DOHH2 (cell line): ENCODE results near the gene GRK4.

Experiments
- H3F3A ChIP-seq: fragments of 200-600 bp; sonication (generic), shearing (Covaris generic); 2 replicates; pipeline ENCODE4 v1.6.0; 2016; ENCODE audit warnings: antibody characterized with exemption, mild to moderate bottlenecking; ENCODE audit not compliant: control insufficient read depth, insufficient read depth
- H3K27ac ChIP-seq: fragments of 200-600 bp; sonication (generic); 2 replicates; pipeline ENCODE4 v1.5.1; 2014; ENCODE audit warnings: low read depth, mild to moderate bottlenecking, low read length, moderate library complexity
- H3K27me3 ChIP-seq: fragments of 200-600 bp; sonication (generic); 2 replicates; pipeline ENCODE4 v1.6.1; 2014; ENCODE audit warnings: mild to moderate bottlenecking, low read length, mixed read lengths; ENCODE audit not compliant: control insufficient read depth
- H3K36me3 ChIP-seq: fragments of 200-600 bp; sonication (generic); 2 replicates; pipeline ENCODE4 v1.6.1; 2014; ENCODE audit warnings: mild to moderate bottlenecking, low read length, moderate library complexity, mixed read lengths; ENCODE audit not compliant: control insufficient read depth
- H3K4me1 ChIP-seq: fragments of 200-600 bp; sonication (generic); 2 replicates; pipeline ENCODE4 v1.6.1; 2014; ENCODE audit warnings: mild to moderate bottlenecking, low read length, mixed read lengths; ENCODE audit not compliant: control insufficient read depth
- H3K4me2 ChIP-seq: fragments of 200-600 bp; sonication (generic); 2 replicates; pipeline ENCODE4 v1.6.0; 2014; ENCODE audit warnings: mild to moderate bottlenecking, low read length, moderate library complexity
- H3K4me3 ChIP-seq: fragments of 200-600 bp; sonication (generic); 2 replicates; pipeline ENCODE4 v1.5.1; 2014; ENCODE audit warnings: mild to moderate bottlenecking, low read length, mixed read lengths
- H3K79me2 ChIP-seq: fragments of 200-600 bp; sonication (generic); 2 replicates; pipeline ENCODE4 v1.6.1; 2014; ENCODE audit warnings: mild to moderate bottlenecking, low read length, mixed read lengths; ENCODE audit not compliant: control insufficient read depth
- H3K9me2 ChIP-seq: fragments of 200-600 bp; sonication (generic); replicated peaks from 2 replicates; pipeline ENCODE4 v1.6.1; 2014; ENCODE audit warnings: mild to moderate bottlenecking, low read length, mixed read lengths; ENCODE audit not compliant: control insufficient read depth
- H3K9me3 ChIP-seq: fragments of 200-600 bp; sonication (generic); 2 replicates; pipeline ENCODE4 v1.6.1; 2014; ENCODE audit warnings: antibody characterized with exemption, low read length, mixed read lengths; ENCODE audit not compliant: control insufficient read depth, insufficient read depth
- H4K20me1 ChIP-seq: fragments of 200-600 bp; sonication (generic); 2 replicates; pipeline ENCODE4 v1.6.0; 2014; ENCODE audit warnings: low read depth, mild to moderate bottlenecking, antibody characterized with exemption, low read length, moderate library complexity; ENCODE audit not compliant: control insufficient read depth, insufficient read depth
- EZH2phosphoT487 ChIP-seq: fragments of 200-600 bp; sonication (generic); IDR thresholded peaks from 2 replicates; pipeline ENCODE4 v1.6.1; 2017; ENCODE audit warnings: borderline replicate concordance, mild to moderate bottlenecking, antibody characterized with exemption, low read length, moderate library complexity, mixed read lengths
- TF ChIP-seq, protein P1 (sequence below): fragments of 200-600 bp; sonication (generic); IDR thresholded peaks from one replicate; pipeline ENCODE4 v1.5.1; 2014; ENCODE audit warnings: antibody characterized with exemption, mild to moderate bottlenecking, low read depth, low read length; ENCODE audit not compliant: poor library complexity, severe bottlenecking

GRK4 gene

DNA sequence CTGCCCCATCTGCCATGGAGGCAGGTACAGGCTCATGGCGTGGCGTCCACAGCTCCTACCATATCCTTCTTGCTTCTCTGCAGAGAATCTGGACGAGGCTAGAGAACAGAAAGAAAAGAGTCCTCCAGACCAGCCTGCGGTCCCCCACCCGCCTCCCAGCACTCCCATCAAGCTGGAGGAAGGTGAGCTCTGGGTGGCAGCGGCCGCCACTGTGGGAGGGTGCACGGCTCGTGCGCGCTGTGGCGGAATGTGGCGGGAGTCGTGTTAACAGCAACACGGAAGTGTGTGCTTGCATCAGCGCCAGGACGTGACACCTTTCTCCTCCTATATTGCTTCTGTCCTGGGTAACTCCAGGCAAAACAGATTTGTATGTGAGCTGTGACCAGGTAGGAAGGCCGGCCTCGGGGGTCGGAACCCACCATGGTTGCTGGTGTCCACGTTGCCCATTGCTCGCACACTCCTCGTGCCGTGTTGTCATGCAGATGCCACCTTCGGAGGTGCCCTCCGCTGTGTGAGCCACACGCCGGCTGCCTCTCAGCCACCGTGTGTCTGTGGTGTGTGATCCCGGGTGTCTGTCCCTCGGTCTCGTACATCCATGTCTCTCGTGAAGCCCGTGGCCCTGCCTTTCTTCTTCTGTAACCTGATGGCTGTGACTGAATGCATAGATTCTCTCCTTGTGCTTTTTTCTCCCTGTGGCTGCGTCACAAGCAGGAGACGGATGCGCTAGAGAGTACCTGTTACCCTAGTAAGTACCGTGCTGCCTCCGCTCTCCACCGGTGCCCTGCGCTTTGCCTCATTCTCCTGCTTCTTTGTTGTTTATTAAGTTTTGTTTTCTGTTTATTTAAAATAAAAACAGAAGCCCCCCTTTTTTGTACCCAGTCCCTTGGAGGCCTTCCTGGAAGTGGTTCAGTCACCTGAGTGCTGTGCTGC, 37.2 kb upstream of the GRK4 start:
- no peaks in the 10 kb centered on the region for H3K9me2 ChIP-seq
- H3K27ac ChIP-seq = no peak overlapping the region
- no peak overlapping the region for H3K4me2 ChIP-seq
- TF ChIP-seq EZH2phosphoT487 = no peak
- TF ChIP-seq, protein P1, sequence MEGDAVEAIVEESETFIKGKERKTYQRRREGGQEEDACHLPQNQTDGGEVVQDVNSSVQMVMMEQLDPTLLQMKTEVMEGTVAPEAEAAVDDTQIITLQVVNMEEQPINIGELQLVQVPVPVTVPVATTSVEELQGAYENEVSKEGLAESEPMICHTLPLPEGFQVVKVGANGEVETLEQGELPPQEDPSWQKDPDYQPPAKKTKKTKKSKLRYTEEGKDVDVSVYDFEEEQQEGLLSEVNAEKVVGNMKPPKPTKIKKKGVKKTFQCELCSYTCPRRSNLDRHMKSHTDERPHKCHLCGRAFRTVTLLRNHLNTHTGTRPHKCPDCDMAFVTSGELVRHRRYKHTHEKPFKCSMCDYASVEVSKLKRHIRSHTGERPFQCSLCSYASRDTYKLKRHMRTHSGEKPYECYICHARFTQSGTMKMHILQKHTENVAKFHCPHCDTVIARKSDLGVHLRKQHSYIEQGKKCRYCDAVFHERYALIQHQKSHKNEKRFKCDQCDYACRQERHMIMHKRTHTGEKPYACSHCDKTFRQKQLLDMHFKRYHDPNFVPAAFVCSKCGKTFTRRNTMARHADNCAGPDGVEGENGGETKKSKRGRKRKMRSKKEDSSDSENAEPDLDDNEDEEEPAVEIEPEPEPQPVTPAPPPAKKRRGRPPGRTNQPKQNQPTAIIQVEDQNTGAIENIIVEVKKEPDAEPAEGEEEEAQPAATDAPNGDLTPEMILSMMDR = no peak
- H4K20me1 ChIP-seq = no peaks in the 10 kb centered on the region
- peaks cover 2% of the 10 kb centered on the region; the same call in 1 of the 2 replicates for H3F3A ChIP-seq
- H3K27me3 ChIP-seq = no peaks in the 10 kb centered on the region
- peaks cover 15% of the 10 kb centered on the region for H3K4me1 ChIP-seq
- no peaks in the 10 kb centered on the region for H3K9me3 ChIP-seq
- no peak overlapping the region for H3K4me3 ChIP-seq
- peaks cover 4% of the 10 kb centered on the region for H3K79me2 ChIP-seq
- peaks cover 25% of the 10 kb centered on the region for H3K36me3 ChIP-seq

DNA sequence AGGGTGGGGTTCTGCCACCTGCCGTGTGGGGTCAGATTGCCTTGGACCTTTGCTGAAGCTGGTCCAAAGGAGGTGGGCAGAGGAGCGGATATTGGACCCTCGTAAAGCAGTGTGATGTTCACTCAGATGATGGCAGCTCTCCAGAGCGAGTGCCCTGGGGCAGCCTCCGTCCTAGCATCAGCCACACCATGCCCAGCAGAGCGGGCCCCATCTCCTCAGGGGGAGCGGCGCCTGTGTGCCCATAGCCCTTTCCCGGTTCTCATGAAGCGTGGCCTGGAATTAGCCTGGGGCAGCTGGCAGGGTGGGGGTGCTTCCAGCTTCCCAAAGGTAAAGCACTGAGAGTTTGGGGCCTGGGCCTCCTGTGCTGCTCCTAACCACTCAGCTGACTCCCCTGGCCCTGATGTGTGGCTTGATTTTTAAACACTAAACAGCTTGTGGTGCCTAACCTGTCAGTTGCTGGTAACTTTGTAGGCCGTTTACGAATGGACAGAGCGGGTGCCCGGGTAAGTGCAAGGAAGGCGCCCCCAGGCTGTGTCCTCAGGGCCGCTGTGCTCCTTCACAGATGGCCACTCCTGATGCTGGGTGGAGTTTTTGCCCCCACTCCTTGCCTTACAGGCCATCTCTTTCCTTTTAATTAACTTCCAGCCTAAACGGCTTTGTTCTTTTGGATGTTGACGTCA, 36.2 kb upstream of the GRK4 start:
- H3K4me1 ChIP-seq = peaks cover 24% of the 10 kb centered on the region
- no peaks in the 10 kb centered on the region for H3K9me2 ChIP-seq
- H3K4me2 ChIP-seq = no peak overlapping the region
- H3K27ac ChIP-seq = no peak overlapping the region
- H3K79me2 ChIP-seq = peaks cover 8% of the 10 kb centered on the region
- H3K36me3 ChIP-seq = peaks cover 31% of the 10 kb centered on the region
- H4K20me1 ChIP-seq = no peaks in the 10 kb centered on the region
- no peaks in the 10 kb centered on the region for H3K27me3 ChIP-seq
- no peak overlapping the region for H3K4me3 ChIP-seq
- no peaks in the 10 kb centered on the region for H3K9me3 ChIP-seq
- TF ChIP-seq, protein P1 = no peak
- TF ChIP-seq EZH2phosphoT487 = no peak
- H3F3A ChIP-seq = peaks cover 2% of the 10 kb centered on the region; the same call in 1 of the 2 replicates

DNA sequence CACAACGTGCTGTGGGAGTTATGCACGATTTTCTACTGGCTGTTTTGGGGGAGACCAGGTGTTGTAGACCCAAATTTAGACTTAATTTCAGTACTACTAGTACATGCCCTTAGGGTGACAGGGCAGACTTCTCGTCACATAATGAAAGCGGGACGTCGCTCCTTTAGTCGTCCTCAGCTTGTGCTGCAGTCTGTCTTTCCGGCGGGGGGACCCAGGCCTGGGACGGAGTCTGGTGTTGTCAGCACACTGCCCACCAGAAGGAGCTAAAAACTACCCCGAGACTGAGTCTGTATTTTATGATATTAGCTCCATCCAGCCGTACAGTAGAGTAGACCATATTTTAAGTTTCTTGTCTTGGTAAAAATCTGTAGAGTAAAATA, 35.7 kb upstream of the GRK4 start:
- no peaks in the 10 kb centered on the region for H3K27me3 ChIP-seq
- H3K27ac ChIP-seq = no peak overlapping the region
- H3K79me2 ChIP-seq = peaks cover 8% of the 10 kb centered on the region
- no peak overlapping the region for H3K4me3 ChIP-seq
- TF ChIP-seq, protein P1 = no peak
- TF ChIP-seq EZH2phosphoT487 = no peak
- no peaks in the 10 kb centered on the region for H3K9me3 ChIP-seq
- H3K9me2 ChIP-seq = no peaks in the 10 kb centered on the region
- H3F3A ChIP-seq = peaks cover 5% of the 10 kb centered on the region; the same call in 1 of the 2 replicates
- no peaks in the 10 kb centered on the region for H4K20me1 ChIP-seq
- H3K4me1 ChIP-seq = peaks cover 24% of the 10 kb centered on the region
- peaks cover 34% of the 10 kb centered on the region for H3K36me3 ChIP-seq
- H3K4me2 ChIP-seq = no peak overlapping the region
